HG03060 (cell line): Measurements from ENCODE around the gene CD160.
A peak's percentile ranks its signal among the peaks of the same experiment; 100 is the strongest.
"Not testable (repeated sequence)": the region's sequence is repeated elsewhere in the genome, so short reads cannot be mapped to it uniquely, and the experiment has no call there.

Experiments used
- ATAC-seq: cut with Tn5 transposase; IDR thresholded peaks from one replicate; pipeline ENCODE4 v1.9.1; 2021; ENCODE audit warnings: low read depth, moderate number of reproducible peaks; ENCODE audit not compliant: unreplicated experiment

The CD160 gene

DNA sequence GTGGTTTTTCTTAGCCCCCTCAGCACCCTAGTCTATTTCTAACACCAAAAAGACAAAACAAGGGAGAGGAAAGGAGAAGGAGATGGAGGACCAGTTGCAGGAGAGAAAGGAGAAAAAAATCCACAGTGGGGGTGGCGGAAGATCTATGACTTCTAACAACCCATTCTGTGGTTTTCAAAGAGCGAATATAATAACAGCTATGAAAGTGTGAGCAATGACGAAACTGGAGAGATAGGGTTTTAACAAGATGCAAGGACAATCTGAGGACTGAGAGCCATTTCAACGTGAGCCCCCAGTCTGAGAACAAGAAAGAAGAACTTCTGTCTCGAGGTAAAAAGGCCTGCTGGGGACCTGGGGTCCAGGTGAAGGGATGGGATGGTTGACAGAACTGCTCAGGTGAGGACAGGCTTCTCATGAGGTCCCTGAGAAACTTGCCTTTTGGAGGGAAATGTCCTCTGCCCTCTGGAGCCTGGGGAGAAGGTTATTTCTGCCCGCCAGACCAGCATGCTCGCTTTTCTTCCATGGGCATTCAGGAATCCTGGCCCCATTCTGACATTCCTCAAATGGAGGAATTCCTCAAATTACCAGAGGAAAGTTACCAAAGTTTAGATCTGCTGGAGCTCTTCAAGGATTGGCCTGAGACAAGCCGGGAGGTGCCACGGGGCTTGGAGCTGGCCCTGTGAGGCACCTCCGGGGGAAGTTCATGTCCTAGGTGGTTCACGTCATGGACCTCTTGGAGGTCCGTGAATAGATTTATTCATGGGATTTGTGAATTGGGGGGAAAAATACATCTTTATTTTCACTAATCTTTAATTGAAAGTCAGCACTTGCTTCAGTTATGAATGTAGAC, at the start of gene CD160:
TSS of gene CD160 (plus strand) at position 270 of the 850 bp plus-strand sequence. CDS start 8,829 bp downstream, outside the sequence.
- no peak for ATAC-seq

GRCh38 chr1:145670995-145671745, 48.1 kb upstream of the CD160 start:
- not testable (repeated sequence) for ATAC-seq

GRCh38 chr1:145673217-145673616, 46.1 kb upstream of the CD160 start:
- not testable (repeated sequence) for ATAC-seq

DNA sequence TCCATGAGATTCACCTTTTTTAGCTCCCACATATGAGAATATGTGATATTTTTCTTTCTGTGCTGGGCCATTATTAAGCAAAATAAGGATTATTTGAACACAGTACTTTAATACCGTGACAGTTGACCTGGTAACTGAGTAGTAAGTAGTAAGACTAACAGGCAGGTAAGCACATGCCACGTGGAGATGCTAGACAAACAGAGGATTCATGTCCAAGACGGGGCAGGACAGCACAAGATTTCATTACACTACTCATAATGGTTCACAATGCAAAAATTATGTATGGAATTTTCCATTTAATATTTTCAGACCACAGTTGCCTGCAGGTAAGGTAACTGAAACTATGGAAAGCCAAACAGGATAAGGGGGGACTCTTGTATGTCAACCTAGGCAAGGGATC, 34.4 kb upstream of the CD160 start:
- ATAC-seq, result not testable (repeated sequence)

DNA sequence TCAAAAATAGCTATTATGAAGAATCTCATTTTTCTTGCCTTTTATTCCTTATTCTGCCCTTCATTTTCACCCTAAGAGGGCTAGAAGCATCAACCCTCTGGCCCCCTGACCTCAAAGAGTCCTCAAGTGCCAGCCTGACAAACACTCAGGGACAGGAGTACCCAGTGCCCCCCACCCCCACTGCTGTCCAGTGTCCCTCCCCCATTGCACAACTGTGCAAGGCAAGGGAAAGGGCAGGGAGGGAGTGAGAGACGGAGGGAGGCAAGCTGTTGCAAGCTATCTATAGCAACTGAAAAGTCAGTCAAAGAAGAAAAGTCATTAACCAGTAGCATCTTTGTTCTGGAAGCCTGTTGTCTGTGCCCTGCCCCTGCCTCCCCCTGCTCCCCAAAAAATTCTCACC, 33.2 kb upstream of the CD160 start:
- ATAC-seq, result not testable (repeated sequence)

- ATAC-seq, result no peak
These were observed 31.0 kb upstream of the CD160 start for GRCh38 chr1:145688328-145688727.

- no peak for ATAC-seq
These were observed 30.4 kb upstream of the CD160 start for GRCh38 chr1:145688924-145689323.

- ATAC-seq, result no peak
These were observed 29.4 kb upstream of the CD160 start for GRCh38 chr1:145689922-145690321.

DNA sequence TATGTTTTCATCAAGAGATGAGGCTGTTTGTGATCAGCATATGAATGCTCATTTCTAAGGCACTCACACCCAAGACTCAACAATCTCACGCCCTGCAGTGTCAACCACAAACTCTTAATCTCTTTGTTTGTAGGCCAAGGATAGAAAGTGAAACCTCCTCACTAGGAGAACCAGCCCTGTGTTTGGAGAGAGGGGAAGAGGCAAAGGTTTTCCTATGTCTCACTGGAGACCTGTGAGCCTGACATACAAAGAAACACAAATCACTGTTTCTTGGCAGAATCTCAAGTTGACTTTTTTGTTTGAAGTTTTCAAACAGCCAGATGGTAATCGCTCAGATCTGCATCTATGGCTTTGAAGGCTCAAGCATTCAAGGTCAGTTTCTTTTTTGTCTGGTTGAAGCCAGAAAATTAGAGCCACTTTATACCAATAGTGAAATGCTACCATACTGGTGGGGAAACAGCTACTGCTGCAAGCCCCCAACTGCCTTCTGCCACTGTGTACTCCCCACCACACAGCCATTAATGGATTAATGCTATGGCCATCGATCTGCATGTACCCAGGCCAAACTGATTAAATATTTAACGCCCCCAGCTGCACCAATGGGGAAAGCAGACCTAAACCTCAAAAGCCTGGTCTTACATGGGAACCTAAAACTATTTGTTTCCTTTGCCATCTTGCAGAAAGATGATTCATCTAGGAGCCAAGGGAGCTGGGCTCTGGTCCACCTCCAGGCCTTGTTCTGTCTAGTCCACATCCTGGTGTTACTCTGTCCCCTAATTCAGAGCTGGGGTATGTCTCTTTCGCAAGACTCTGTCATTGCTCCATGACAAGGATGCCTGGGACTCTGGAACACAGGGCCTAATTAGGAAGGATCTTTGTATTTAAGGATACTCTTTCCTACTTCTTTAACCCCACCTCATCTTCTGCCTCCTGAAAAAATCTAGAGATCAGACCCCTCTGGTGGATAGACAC, 28.4 kb upstream of the CD160 start:
- peak; percentile 62 for ATAC-seq

DNA sequence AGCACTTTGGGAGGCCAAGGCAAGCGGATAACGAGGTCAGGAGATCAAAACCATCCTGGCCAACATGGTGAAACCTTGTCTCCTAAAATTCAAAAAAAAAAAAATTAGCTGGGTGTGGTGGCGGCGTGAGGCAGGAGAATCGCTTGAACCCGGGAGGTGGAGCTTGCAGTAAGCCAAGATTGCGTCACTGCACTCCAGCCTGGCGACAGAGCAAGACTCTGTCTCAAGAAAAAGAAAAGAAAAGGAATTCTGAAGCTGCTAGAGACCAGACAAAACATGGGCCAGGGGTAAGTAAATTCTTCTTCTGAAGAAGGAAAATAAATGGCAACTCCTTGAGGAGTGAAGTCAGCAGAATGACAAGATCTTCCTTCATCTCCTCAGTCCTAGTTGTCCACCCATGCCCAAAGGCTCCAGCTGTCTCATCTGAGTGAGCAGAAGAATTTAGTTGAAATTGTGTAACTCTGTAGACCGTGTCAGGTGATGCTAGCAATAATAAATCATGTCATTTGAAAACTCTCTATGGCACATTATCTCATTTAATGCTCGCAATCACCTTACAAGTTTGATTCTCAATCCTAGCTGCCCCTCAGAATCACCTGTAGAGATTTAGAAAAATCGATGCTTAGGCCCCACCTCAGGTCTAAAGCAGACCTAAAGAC, 26.4 kb upstream of the CD160 start:
- ATAC-seq, result no peak

DNA sequence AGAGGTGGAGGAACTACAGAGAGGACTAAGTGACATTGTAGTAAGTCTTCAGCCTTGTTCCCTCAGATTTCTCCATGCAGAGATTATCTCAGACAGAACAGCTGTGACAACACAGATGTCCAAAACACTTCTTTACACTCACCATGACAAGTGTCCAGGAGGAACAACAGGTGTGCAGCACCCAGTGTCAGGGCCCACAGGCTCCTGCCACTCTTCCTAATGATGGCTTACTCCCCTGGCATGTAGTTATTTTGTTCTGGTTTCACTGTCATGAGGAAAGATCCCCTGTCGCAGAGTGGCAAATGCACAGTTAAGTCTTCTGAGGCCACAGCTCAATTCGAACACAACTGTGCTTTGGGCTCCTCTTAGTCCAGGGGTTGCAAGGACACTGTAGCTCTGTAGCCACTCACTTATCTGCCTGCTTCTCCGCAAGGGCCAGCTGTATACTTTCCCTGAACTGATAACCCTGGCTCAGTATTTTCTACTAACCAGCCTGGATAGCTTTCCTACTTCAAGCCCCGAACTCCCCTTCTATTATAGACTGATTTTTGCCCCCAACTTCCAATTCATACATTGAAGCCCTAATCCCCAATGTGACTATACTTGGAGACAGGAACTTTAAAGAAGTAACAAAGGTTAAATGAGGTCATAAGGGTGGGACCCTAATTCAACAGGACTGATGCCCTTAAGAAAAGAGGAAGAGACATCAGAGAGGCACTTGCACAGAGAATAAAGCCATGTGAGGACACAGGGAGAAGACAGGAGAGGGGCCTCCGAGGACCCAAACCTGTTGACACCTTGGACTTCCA, 23.3 kb upstream of the CD160 start:
- no peak for ATAC-seq

GRCh38 chr1:145696630-145696960, 22.7 kb upstream of the CD160 start:
- ATAC-seq, result no peak

DNA sequence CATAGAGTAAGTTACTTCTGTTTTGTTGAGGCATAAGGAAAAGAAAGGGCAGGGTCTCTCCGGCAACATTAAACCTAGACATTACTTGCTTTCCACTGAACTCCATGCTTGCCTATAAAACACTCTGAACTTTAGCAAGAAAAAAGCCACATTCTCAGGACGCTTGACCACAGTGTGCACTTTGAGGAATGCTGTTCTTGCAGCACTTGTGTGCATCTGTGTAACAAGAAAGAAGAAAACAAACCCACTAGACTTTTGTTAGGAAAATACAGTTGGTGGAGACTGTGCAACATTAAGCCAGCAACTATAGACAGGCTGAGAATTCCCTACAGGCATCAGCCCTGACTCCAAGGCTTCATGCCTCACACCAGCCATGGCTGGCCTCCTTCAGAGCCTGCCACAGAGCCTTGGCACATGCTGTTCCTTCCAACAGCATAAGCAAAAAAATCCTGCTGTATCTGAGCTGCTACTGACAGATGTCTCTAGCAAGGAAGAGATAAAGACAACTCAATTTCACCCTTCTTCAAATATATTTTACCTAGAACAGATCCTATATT, 17.9 kb upstream of the CD160 start:
- ATAC-seq, result no peak

- ATAC-seq, result no peak
These were observed 17.2 kb upstream of the CD160 start for GRCh38 chr1:145702052-145702451.

DNA sequence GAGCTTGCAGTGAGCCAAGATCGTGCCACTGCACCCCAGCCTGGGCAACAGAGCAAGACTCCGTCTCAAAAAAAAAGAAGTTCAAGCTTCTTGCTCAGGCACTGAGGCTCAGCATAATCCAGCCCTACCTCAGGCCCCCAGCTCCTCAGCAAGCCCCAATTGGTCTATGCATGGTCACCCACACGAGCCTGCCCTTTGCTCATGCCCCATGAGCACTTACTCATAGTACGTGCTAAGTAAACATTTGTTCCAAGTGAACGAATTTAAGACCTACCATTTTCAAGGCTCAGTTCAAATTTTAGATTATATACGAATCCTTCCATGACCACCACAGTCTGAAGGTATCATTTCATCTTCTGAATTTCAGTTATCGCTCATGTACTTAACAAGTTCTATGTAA, 16.5 kb upstream of the CD160 start:
- ATAC-seq, result no peak

DNA sequence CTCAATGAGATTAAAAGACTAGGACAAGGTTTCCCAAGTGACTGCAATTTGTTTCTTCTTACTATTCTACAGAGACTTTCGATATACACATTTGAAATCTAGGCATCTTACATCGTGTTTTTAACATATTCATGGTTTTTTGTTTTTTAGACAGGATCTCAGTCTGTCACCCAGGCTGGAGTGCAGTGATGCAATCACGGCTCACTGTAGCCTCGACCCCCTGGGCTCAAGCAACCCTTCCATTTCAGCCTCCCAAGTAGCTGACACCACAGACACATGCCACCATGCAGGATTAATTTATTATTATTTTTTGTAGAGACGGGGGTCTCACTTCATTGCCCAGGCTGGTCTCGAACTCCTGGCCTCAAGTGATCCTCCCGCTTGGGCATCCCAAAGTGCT, 13.7 kb upstream of the CD160 start:
- ATAC-seq, result no peak

DNA sequence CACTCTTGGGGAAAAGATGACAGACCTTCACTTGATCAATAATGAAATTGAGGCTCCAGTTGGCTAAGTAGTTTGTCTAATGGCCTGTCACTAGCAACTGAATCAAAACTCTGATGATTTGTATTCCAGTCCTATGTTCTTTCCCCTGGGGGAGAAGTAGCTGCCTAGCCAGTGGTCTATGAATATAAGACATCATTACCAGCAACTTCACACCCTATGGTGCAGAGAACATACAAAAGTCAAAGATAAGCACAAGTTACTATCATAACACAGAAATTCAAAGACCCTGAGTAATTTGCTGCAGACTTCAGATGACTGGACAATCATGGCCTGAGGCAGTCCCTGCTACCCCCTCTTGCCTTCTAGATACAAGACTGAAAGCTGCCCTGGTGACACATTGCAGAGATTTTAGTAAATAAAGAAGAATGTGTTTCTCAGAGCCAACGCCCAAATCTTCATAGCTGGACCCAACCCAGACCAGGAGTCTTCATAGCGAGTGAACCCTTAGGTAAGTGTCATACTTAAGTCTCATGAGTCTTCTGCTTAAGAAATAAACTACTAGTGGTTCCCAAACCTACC, 13.1 kb upstream of the CD160 start:
- no peak for ATAC-seq

- no peak for ATAC-seq
These were observed 12.0 kb upstream of the CD160 start, which contains the start of gene PDZK1 for GRCh38 chr1:145707183-145707867. Gene PDZK1 (minus strand): TSS chr1:145707368. CDS start chr1:145688021, 19,347 bp downstream.
